HEK293T (cell line): ENCODE measurements around the gene FAM3C.

Experiments used
- ELF4 ChIP-seq: fragments of 450-650 bp; IDR thresholded peaks from 2 replicates; pipeline ENCODE4 v1.6.1; 2017; ENCODE audit warnings: antibody characterized with exemption
- FOXA1 ChIP-seq: fragments of 450-650 bp; IDR thresholded peaks from 2 replicates; pipeline ENCODE4 v1.6.1; 2016; ENCODE audit warnings: mild to moderate bottlenecking
- FOXK2 ChIP-seq: fragments of 450-650 bp; IDR thresholded peaks from 2 replicates; pipeline ENCODE4 v1.6.1; 2016; ENCODE audit warnings: mild to moderate bottlenecking
- HDGF ChIP-seq: fragments of 450-650 bp; IDR thresholded peaks from 2 replicates; pipeline ENCODE4 v1.6.1; 2017; ENCODE audit warnings: antibody characterized with exemption, borderline replicate concordance
- SP1 ChIP-seq: fragments of 450-650 bp; IDR thresholded peaks from 2 replicates; pipeline ENCODE4 v1.6.1; 2017
- SUZ12 ChIP-seq: fragments of 450-650 bp; IDR thresholded peaks from 2 replicates; pipeline ENCODE4 v1.6.1; 2016; ENCODE audit warnings: mild to moderate bottlenecking

GRCh38 chr7:121331048-121331447, 65.1 kb downstream of the FAM3C start:
- TF ChIP-seq HDGF (no peak), FOXA1 (no peak), SUZ12 (no peak), SP1 (no peak), FOXK2 (no peak), ELF4 (no peak)
